ENCODE measurements around the gene FAM200A. TPM values are rescaled to one million over a fixed set of nuclear protein-coding genes. Genes with fewer than 3 reads are reported as not detected.
A peak's percentile ranks its signal among the peaks of the same experiment; 100 is the strongest.

The FAM200A gene
- total RNA-seq, 1 donor from 2014 or later = 6.8 TPM

DNA sequence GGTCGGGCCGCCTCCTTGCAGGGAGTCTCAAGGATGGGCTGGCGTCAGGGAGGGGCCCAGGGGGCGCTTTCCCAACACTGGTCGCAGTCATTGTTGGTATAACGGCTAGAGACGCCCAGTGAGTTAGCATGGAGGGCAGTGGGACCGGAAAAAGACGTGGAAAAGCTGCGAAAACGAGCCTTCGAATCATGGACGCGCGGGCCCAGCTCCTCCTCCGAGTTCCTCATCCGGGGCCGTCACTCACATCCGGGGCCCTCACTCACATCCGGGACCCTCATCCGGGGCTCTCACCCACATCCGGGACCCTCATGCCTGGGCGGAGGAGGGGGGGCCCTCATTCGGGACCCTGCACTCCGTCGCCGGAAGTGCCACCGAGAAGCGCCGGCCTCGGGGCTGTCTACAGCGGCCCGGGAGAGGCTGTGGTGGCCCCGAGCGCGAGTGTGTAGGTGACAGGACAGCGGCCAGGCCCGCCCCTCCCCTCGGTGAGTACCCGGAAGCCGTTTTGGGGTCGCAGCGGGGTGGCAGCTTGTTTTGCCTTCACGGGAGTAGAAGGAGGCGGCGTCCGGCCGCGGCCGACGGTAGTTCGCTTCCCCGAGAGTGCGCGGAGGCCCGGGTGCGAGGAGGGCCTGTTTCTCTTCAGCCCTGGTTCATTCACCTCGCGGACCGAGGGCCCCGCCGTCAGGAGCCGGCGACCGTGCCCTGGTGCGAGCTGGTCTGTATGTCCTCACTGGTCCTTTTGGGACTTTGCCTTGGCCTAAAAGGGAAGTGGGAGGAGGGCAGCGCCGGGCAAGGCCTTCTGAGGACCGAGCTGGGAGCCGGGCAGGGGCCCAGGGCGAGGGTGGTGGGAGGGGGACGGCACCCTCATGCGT lies 6.6 kb upstream of the FAM200A start, which contains the start of gene ZNF655:
ZNF655 (plus strand) TSS at position 337 of the 869 bp plus-strand sequence. CDS start 1,918 bp downstream, outside the sequence.
- peaks cover 22% of the 10 kb centered on the region for H3K4me1 Mint-ChIP-seq (ENCODE audit: unreplicated experiment)
- H3K27ac Mint-ChIP-seq (ENCODE audit: unreplicated experiment) = peak within 1 kb of the TSS; percentile 96
- H3K36me3 Mint-ChIP-seq (ENCODE audit: low read depth, unreplicated experiment) = peaks cover 22% of the 10 kb centered on the region
- H3K27me3 Mint-ChIP-seq (ENCODE audit: unreplicated experiment) = peaks cover 3% of the 10 kb centered on the region
- TF ChIP-seq, protein P1, sequence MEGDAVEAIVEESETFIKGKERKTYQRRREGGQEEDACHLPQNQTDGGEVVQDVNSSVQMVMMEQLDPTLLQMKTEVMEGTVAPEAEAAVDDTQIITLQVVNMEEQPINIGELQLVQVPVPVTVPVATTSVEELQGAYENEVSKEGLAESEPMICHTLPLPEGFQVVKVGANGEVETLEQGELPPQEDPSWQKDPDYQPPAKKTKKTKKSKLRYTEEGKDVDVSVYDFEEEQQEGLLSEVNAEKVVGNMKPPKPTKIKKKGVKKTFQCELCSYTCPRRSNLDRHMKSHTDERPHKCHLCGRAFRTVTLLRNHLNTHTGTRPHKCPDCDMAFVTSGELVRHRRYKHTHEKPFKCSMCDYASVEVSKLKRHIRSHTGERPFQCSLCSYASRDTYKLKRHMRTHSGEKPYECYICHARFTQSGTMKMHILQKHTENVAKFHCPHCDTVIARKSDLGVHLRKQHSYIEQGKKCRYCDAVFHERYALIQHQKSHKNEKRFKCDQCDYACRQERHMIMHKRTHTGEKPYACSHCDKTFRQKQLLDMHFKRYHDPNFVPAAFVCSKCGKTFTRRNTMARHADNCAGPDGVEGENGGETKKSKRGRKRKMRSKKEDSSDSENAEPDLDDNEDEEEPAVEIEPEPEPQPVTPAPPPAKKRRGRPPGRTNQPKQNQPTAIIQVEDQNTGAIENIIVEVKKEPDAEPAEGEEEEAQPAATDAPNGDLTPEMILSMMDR (IDR thresholded peaks at IDR 0.05; ENCODE audit: unreplicated experiment) = no peak
- peak; percentile 60 for DNase-seq (ENCODE audit: low spot score)
- H3K9me3 Mint-ChIP-seq (ENCODE audit: unreplicated experiment) = no peaks in the 10 kb centered on the region
- H3K4me3 Mint-ChIP-seq (ENCODE audit: unreplicated experiment) = peak within 1 kb of the TSS; percentile 97

- Mint-ChIP-seq H3K4me1 (ENCODE audit: unreplicated experiment) (peaks cover 24% of the 10 kb centered on the region), H3K27ac (ENCODE audit: unreplicated experiment) (peak overlapping the region; percentile 96), H3K27me3 (ENCODE audit: unreplicated experiment) (peaks cover 6% of the 10 kb centered on the region), H3K36me3 (ENCODE audit: low read depth, unreplicated experiment) (peaks cover 20% of the 10 kb centered on the region), H3K9me3 (ENCODE audit: unreplicated experiment) (no peaks in the 10 kb centered on the region), H3K4me3 (ENCODE audit: unreplicated experiment) (peak overlapping the region; percentile 97)
- TF ChIP-seq, protein P1 (IDR thresholded peaks at IDR 0.05; ENCODE audit: unreplicated experiment) = no peak
- DNase-seq (ENCODE audit: low spot score) = no peak
Measured at GRCh38 chr7:99557940-99558305, 6.0 kb upstream of the FAM200A start.

GRCh38 chr7:99557196-99557607 lies 5.3 kb upstream of the FAM200A start:
- Mint-ChIP-seq H3K27me3 (ENCODE audit: unreplicated experiment) (peaks cover 6% of the 10 kb centered on the region), H3K9me3 (ENCODE audit: unreplicated experiment) (no peaks in the 10 kb centered on the region), H3K4me1 (ENCODE audit: unreplicated experiment) (peaks cover 25% of the 10 kb centered on the region), H3K4me3 (ENCODE audit: unreplicated experiment) (peak overlapping the region; percentile 97), H3K27ac (ENCODE audit: unreplicated experiment) (peak overlapping the region; percentile 83), H3K36me3 (ENCODE audit: low read depth, unreplicated experiment) (peaks cover 13% of the 10 kb centered on the region)
- TF ChIP-seq, protein P1 (IDR thresholded peaks at IDR 0.05; ENCODE audit: unreplicated experiment) = no peak
- DNase-seq (ENCODE audit: low spot score) = no peak

DNA sequence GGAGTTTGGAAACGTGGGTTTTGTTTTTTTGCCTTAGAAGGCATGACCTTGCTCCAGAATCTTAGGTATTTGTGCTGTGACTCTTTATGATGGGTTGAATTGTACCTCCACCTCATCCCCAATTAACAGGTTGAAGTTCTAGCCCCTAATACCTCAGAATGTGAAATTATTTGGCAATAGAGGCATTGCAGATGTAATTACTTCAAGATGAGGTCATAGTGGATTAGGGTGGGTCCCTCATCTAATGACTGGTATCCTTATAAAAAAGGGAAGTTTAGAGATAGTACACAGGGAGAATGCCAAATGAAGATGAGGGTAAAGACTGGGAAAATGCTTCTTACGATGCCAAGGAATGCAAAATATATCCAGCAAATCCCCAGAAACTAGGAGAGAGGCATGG lies 3.0 kb upstream of the FAM200A start:
- TF ChIP-seq, protein P1 (IDR thresholded peaks at IDR 0.05; ENCODE audit: unreplicated experiment) = no peak
- Mint-ChIP-seq H3K9me3 (ENCODE audit: unreplicated experiment) (no peaks in the 10 kb centered on the region), H3K36me3 (ENCODE audit: low read depth, unreplicated experiment) (no peaks in the 10 kb centered on the region), H3K27me3 (ENCODE audit: unreplicated experiment) (peaks cover 3% of the 10 kb centered on the region), H3K4me3 (ENCODE audit: unreplicated experiment) (peak overlapping the region; percentile 32), H3K27ac (ENCODE audit: unreplicated experiment) (no peak overlapping the region), H3K4me1 (ENCODE audit: unreplicated experiment) (peaks cover 20% of the 10 kb centered on the region)
- no peak for DNase-seq (ENCODE audit: low spot score)

DNA sequence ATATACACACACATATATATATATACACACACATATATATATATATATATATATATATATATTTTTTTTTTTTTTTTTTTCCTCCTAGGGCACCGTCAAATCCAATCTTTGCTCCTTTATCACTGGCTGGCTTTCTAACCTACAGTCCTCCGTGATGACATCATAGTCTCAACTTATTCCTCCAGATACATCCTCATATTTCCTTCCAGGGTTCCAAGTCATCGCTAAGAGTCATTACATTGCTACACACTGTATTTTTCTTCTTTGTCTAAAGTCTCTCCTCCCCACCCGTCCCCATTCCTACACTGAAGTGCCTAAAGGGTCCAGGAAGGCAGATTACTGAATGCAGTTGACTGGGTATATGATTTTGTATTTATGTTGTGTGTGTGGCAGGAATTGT lies 1.1 kb upstream of the FAM200A start:
- Mint-ChIP-seq H3K4me1 (ENCODE audit: unreplicated experiment) (peaks cover 18% of the 10 kb centered on the region), H3K9me3 (ENCODE audit: unreplicated experiment) (no peaks in the 10 kb centered on the region), H3K4me3 (ENCODE audit: unreplicated experiment) (no peak overlapping the region), H3K27ac (ENCODE audit: unreplicated experiment) (peak overlapping the region; percentile 77), H3K27me3 (ENCODE audit: unreplicated experiment) (peaks cover 3% of the 10 kb centered on the region), H3K36me3 (ENCODE audit: low read depth, unreplicated experiment) (peaks cover 11% of the 10 kb centered on the region)
- no peak for DNase-seq (ENCODE audit: low spot score)
- TF ChIP-seq, protein P1 (IDR thresholded peaks at IDR 0.05; ENCODE audit: unreplicated experiment) = no peak

Measured in endothelial cell (in vitro differentiated cells).